Endothelial cell (in vitro differentiated cells): Measurements from ENCODE around the gene HOXB2. TPM values are rescaled to one million over a fixed set of nuclear protein-coding genes. Genes with fewer than 3 reads are reported as not detected.
"Not testable (repeated sequence)": the region's sequence is repeated elsewhere in the genome, so short reads cannot be mapped to it uniquely, and the experiment has no call there.

Source experiments
- DNase-seq: peaks from one replicate; pipeline ENCODE4 v3.0.0; 2021; ENCODE audit warnings: low spot score
- H3K27ac Mint-ChIP-seq: one replicate; pipeline ENCODE4 v1.8.0; 2021; ENCODE audit warnings: mixed read lengths, inconsistent platforms; ENCODE audit not compliant: unreplicated experiment
- H3K27me3 Mint-ChIP-seq: one replicate; pipeline ENCODE4 v1.8.0; 2021; ENCODE audit warnings: mild to moderate bottlenecking, moderate library complexity, mixed read lengths, inconsistent platforms; ENCODE audit not compliant: unreplicated experiment
- H3K36me3 Mint-ChIP-seq: one replicate; pipeline ENCODE4 v1.8.0; 2021; ENCODE audit warnings: mild to moderate bottlenecking, low read depth, mixed read lengths, inconsistent platforms; ENCODE audit not compliant: unreplicated experiment
- H3K4me1 Mint-ChIP-seq: one replicate; pipeline ENCODE4 v1.8.0; 2021; ENCODE audit warnings: mild to moderate bottlenecking, mixed read lengths, inconsistent platforms; ENCODE audit not compliant: unreplicated experiment
- H3K4me3 Mint-ChIP-seq: one replicate; pipeline ENCODE4 v1.8.0; 2021; ENCODE audit warnings: mild to moderate bottlenecking, mixed read lengths, inconsistent platforms; ENCODE audit not compliant: unreplicated experiment
- H3K9me3 Mint-ChIP-seq: one replicate; pipeline ENCODE4 v1.8.0; 2021; ENCODE audit warnings: mixed read lengths, inconsistent platforms; ENCODE audit not compliant: unreplicated experiment
- CTCF ChIP-seq: fragments of 200-600 bp; sonication (generic); IDR thresholded peaks from one replicate; pipeline ENCODE4 v1.5.0; 2021; ENCODE audit warnings: antibody characterized with exemption; ENCODE audit not compliant: unreplicated experiment
- total RNA-seq: library from RNA; stranded (reverse); fragmentation: NEBNext Ultra II Directional; extraction: Animal tissue kit (Norgen Biotek cat#: 25700); gene quantifications from one replicate; pipeline ENCODE4 v1.2.1, GENCODE V29; 2021; ENCODE audit not compliant: unreplicated experiment

Gene HOXB2
- total RNA-seq, 1 donor from 2014 or later = 5.6 TPM

- H3K27ac Mint-ChIP-seq = no peak overlapping the region
- H3K27me3 Mint-ChIP-seq = no peaks in the 10 kb centered on the region
- no peaks in the 10 kb centered on the region for H3K9me3 Mint-ChIP-seq
- no peak for DNase-seq
- no peaks in the 10 kb centered on the region for H3K36me3 Mint-ChIP-seq
- no peak overlapping the region for H3K4me3 Mint-ChIP-seq
- no peak for TF ChIP-seq CTCF
- H3K4me1 Mint-ChIP-seq = no peaks in the 10 kb centered on the region
Measured at GRCh38 chr17:48513097-48513496, 31.8 kb downstream of the HOXB2 start.

- H3K27me3 Mint-ChIP-seq = no peaks in the 10 kb centered on the region
- no peaks in the 10 kb centered on the region for H3K36me3 Mint-ChIP-seq
- no peak for TF ChIP-seq CTCF
- no peaks in the 10 kb centered on the region for H3K9me3 Mint-ChIP-seq
- H3K4me3 Mint-ChIP-seq = no peak overlapping the region
- H3K4me1 Mint-ChIP-seq = no peaks in the 10 kb centered on the region
- no peak overlapping the region for H3K27ac Mint-ChIP-seq
- DNase-seq = no peak
Measured at GRCh38 chr17:48510761-48511604, 33.9 kb downstream of the HOXB2 start.

GRCh38 chr17:48510381-48510760 is 34.5 kb downstream of the HOXB2 start:
- no peak overlapping the region for H3K27ac Mint-ChIP-seq
- TF ChIP-seq CTCF = no peak
- no peaks in the 10 kb centered on the region for H3K9me3 Mint-ChIP-seq
- no peaks in the 10 kb centered on the region for H3K27me3 Mint-ChIP-seq
- no peaks in the 10 kb centered on the region for H3K4me1 Mint-ChIP-seq
- no peak for DNase-seq
- no peak overlapping the region for H3K4me3 Mint-ChIP-seq
- H3K36me3 Mint-ChIP-seq = no peaks in the 10 kb centered on the region

- not testable (repeated sequence) for H3K36me3 Mint-ChIP-seq, H3K4me1 Mint-ChIP-seq, H3K9me3 Mint-ChIP-seq, DNase-seq, H3K27me3 Mint-ChIP-seq, H3K27ac Mint-ChIP-seq, H3K4me3 Mint-ChIP-seq
Measured at GRCh38 chr17:48509708-48510107, 35.2 kb downstream of the HOXB2 start.

GRCh38 chr17:48506246-48506645 is 38.7 kb downstream of the HOXB2 start:
- TF ChIP-seq CTCF = peak; percentile 14
- Mint-ChIP-seq H3K27ac (no peak overlapping the region), H3K27me3 (peaks cover 2% of the 10 kb centered on the region), H3K4me3 (no peak overlapping the region), H3K9me3 (no peaks in the 10 kb centered on the region), H3K36me3 (no peaks in the 10 kb centered on the region), H3K4me1 (no peaks in the 10 kb centered on the region)
- DNase-seq = no peak
